ENCODE measurements around the gene NRAP.

NRAP gene

GRCh38 chr10:113647812-113648211 is 16.0 kb downstream of the NRAP start:
- Histone ChIP-seq H4K20me1 (ENCODE audit: insufficient read depth, low read length) (no peaks in the 10 kb centered on the region), H3K27ac (ENCODE audit: low read length) (no peak overlapping the region), H3K9ac (ENCODE audit: low read depth, low read length) (no peak overlapping the region), H2AFZ (ENCODE audit: low read depth, low read length) (no peak overlapping the region), H3K9me3 (ENCODE audit: insufficient read depth, low read length, severe bottlenecking) (no peaks in the 10 kb centered on the region), H3K27me3 (ENCODE audit: insufficient read depth, low read length, poor library complexity) (peaks cover 9% of the 10 kb centered on the region), H3K36me3 (ENCODE audit: insufficient read depth, low read length) (no peaks in the 10 kb centered on the region), H3K4me1 (ENCODE audit: insufficient read depth, low read length) (no peaks in the 10 kb centered on the region), H3K4me3 (ENCODE audit: low read depth in 1 of 2, low read length in 2 of 2) (no peak overlapping the region), H3K4me2 (ENCODE audit: insufficient read depth, low read length) (no peak overlapping the region), H3K79me2 (ENCODE audit: insufficient read depth, low read length) (no peaks in the 10 kb centered on the region)
- no peak for TF ChIP-seq EZH2 (IDR thresholded peaks at IDR 0.05; ENCODE audit: borderline replicate concordance, low read depth, low read length, severe bottlenecking)
- TF ChIP-seq, protein P1, sequence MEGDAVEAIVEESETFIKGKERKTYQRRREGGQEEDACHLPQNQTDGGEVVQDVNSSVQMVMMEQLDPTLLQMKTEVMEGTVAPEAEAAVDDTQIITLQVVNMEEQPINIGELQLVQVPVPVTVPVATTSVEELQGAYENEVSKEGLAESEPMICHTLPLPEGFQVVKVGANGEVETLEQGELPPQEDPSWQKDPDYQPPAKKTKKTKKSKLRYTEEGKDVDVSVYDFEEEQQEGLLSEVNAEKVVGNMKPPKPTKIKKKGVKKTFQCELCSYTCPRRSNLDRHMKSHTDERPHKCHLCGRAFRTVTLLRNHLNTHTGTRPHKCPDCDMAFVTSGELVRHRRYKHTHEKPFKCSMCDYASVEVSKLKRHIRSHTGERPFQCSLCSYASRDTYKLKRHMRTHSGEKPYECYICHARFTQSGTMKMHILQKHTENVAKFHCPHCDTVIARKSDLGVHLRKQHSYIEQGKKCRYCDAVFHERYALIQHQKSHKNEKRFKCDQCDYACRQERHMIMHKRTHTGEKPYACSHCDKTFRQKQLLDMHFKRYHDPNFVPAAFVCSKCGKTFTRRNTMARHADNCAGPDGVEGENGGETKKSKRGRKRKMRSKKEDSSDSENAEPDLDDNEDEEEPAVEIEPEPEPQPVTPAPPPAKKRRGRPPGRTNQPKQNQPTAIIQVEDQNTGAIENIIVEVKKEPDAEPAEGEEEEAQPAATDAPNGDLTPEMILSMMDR (IDR thresholded peaks at IDR 0.05; ENCODE audit: borderline replicate concordance, extremely low read depth, low read length, poor library complexity, severe bottlenecking): no peak
- ATAC-seq (ENCODE audit: insufficient read depth, low read depth): no peak
- no peak for DNase-seq

- H3K9me3 ChIP-seq (ENCODE audit: insufficient read depth, low read length, severe bottlenecking): no peaks in the 10 kb centered on the region
- H4K20me1 ChIP-seq (ENCODE audit: insufficient read depth, low read length): no peaks in the 10 kb centered on the region
- TF ChIP-seq, protein P1 (IDR thresholded peaks at IDR 0.05; ENCODE audit: borderline replicate concordance, extremely low read depth, low read length, poor library complexity, severe bottlenecking): no peak
- TF ChIP-seq EZH2 (IDR thresholded peaks at IDR 0.05; ENCODE audit: borderline replicate concordance, low read depth, low read length, severe bottlenecking): no peak
- H3K9ac ChIP-seq (ENCODE audit: low read depth, low read length): no peak overlapping the region
- no peak overlapping the region for H2AFZ ChIP-seq (ENCODE audit: low read depth, low read length)
- peaks cover 14% of the 10 kb centered on the region for H3K27me3 ChIP-seq (ENCODE audit: insufficient read depth, low read length, poor library complexity)
- DNase-seq: no peak
- H3K4me1 ChIP-seq (ENCODE audit: insufficient read depth, low read length): no peaks in the 10 kb centered on the region
- no peak overlapping the region for H3K4me2 ChIP-seq (ENCODE audit: insufficient read depth, low read length)
- H3K4me3 ChIP-seq (ENCODE audit: low read depth in 1 of 2, low read length in 2 of 2): no peak overlapping the region
- no peaks in the 10 kb centered on the region for H3K36me3 ChIP-seq (ENCODE audit: insufficient read depth, low read length)
- no peak for ATAC-seq (ENCODE audit: insufficient read depth, low read depth)
- H3K79me2 ChIP-seq (ENCODE audit: insufficient read depth, low read length): no peaks in the 10 kb centered on the region
- H3K27ac ChIP-seq (ENCODE audit: low read length): no peak overlapping the region
These were observed 17.3 kb downstream of the NRAP start for GRCh38 chr10:113646336-113647201.

DNA sequence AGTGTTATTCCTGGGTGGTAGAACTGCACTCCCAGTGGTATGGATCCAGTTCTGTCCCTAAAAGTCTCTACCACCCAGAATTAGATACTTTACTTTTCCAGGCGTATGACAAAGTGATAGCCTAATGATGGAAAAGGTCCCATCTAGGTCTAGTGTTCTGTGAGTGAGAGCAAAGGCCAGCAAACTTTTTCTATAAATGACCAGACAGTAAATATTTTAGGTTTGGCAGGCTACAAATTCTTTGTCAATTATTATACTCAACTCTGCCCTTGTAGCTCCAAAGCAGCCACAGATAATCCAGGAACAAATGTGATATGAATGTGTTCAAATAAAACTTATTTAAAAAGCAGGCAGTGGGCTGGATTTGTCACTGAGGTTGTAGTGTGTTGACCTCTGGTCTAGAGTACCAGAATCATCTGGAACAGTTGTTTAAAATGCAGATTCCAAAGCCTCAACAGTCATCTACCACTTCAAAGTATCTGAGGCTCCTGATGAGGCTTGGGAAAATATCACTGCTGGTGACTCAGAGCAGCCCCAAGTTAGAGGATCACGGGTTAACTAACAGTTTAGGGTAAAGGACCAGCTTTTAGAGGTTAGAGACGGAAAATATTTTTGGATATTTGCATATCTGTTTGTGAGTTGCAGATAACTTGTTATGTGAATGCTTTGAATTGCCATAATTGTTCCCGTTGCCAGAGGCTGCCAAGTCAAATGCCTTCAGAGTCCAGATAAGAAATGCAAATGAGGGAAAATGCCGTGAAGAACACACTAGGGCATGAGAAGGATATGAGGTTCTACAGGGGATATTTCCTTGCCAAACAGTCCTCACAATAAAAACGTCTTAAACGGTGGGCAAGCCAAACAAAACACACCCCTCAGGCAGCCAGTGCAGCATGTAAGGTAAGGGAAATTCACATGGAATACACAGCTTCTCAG is 19.4 kb downstream of the NRAP start:
- DNase-seq: no peak
- no peak for ATAC-seq (ENCODE audit: insufficient read depth, low read depth)
- Histone ChIP-seq H3K9me3 (ENCODE audit: insufficient read depth, low read length, severe bottlenecking) (no peaks in the 10 kb centered on the region), H2AFZ (ENCODE audit: low read depth, low read length) (no peak overlapping the region), H3K4me3 (ENCODE audit: low read depth in 1 of 2, low read length in 2 of 2) (no peak overlapping the region), H3K4me1 (ENCODE audit: insufficient read depth, low read length) (no peaks in the 10 kb centered on the region), H3K4me2 (ENCODE audit: insufficient read depth, low read length) (no peak overlapping the region), H3K27me3 (ENCODE audit: insufficient read depth, low read length, poor library complexity) (peaks cover 23% of the 10 kb centered on the region), H4K20me1 (ENCODE audit: insufficient read depth, low read length) (no peaks in the 10 kb centered on the region), H3K9ac (ENCODE audit: low read depth, low read length) (no peak overlapping the region), H3K27ac (ENCODE audit: low read length) (no peak overlapping the region), H3K36me3 (ENCODE audit: insufficient read depth, low read length) (no peaks in the 10 kb centered on the region), H3K79me2 (ENCODE audit: insufficient read depth, low read length) (no peaks in the 10 kb centered on the region)
- TF ChIP-seq EZH2 (IDR thresholded peaks at IDR 0.05; ENCODE audit: borderline replicate concordance, low read depth, low read length, severe bottlenecking): no peak
- TF ChIP-seq, protein P1 (IDR thresholded peaks at IDR 0.05; ENCODE audit: borderline replicate concordance, extremely low read depth, low read length, poor library complexity, severe bottlenecking): no peak

Data from DND-41 (cell line).